ENCODE results near the gene AQP12B. TPM values are rescaled to one million over a fixed set of nuclear protein-coding genes. Genes with fewer than 3 reads are reported as not detected.

AQP12B gene
- total and polyA plus RNA-seq, 2 of the 13 experiments (the other 11 are each of a cell fraction or from before 2014, with no cell fraction given) = not detected

DNA sequence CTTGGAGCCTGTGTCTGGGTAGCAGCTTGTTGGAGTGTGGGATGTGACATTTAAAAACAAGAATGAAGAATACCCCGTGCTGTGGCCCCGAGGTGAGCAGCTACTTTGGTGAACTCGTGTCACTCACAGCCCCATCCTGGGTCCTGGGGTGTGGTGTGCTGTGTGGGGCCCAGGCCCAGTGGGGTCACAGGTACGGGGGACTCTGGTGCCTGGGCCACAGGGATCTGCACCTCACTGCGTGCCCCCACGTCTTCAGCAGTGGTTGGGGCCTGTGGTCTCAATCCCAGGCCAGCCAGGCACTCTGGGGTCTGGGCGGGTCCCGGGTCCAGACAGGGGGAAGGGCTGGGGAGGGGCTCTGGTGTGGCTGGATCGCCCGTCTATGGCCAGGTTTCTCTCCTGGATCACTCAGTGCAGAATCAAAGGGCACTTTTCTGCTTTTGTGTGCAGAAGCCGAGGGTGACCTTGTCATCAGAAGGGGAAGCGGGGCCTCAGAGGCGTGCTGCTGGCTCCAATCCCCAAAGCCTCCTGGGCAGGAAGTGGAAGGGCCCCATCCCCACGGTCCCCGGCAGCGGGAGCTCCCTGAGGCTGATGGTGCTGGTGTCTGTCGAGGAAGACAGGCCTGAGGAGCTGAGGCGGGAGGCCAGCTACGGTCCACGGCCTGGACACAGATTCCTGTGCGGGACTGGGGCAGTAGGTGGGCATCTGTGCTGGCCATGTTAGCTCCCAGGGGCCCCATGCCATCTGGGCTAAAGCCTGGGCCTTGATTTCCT is 56.0 kb downstream of the AQP12B start (continued):
- TF ChIP-seq, protein P1, sequence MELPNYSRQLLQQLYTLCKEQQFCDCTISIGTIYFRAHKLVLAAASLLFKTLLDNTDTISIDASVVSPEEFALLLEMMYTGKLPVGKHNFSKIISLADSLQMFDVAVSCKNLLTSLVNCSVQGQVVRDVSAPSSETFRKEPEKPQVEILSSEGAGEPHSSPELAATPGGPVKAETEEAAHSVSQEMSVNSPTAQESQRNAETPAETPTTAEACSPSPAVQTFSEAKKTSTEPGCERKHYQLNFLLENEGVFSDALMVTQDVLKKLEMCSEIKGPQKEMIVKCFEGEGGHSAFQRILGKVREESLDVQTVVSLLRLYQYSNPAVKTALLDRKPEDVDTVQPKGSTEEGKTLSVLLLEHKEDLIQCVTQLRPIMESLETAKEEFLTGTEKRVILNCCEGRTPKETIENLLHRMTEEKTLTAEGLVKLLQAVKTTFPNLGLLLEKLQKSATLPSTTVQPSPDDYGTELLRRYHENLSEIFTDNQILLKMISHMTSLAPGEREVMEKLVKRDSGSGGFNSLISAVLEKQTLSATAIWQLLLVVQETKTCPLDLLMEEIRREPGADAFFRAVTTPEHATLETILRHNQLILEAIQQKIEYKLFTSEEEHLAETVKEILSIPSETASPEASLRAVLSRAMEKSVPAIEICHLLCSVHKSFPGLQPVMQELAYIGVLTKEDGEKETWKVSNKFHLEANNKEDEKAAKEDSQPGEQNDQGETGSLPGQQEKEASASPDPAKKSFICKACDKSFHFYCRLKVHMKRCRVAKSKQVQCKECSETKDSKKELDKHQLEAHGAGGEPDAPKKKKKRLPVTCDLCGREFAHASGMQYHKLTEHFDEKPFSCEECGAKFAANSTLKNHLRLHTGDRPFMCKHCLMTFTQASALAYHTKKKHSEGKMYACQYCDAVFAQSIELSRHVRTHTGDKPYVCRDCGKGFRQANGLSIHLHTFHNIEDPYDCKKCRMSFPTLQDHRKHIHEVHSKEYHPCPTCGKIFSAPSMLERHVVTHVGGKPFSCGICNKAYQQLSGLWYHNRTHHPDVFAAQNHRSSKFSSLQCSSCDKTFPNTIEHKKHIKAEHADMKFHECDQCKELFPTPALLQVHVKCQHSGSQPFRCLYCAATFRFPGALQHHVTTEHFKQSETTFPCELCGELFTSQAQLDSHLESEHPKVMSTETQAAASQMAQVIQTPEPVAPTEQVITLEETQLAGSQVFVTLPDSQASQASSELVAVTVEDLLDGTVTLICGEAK (IDR thresholded peaks at IDR 0.05) = no peak
- TF ChIP-seq, protein P1 (CRISPR knock-in tag; IDR thresholded peaks at IDR 0.05) = peak; percentile 58
- TF ChIP-seq ZBED4 (CRISPR knock-in tag; IDR thresholded peaks at IDR 0.05; ENCODE audit: borderline replicate concordance) (peak; percentile 57; the same call in 1 of the 2 replicates), GMEB1 (CRISPR knock-in tag; IDR thresholded peaks at IDR 0.05; ENCODE audit: borderline replicate concordance) (peak; percentile 40; the same call in 1 of the 2 replicates), ZNF83 (CRISPR knock-in tag; IDR thresholded peaks at IDR 0.05; ENCODE audit: borderline replicate concordance) (no peak), ZNF256 (CRISPR knock-in tag; conservative IDR thresholded peaks at IDR 0.05) (peak; percentile 82; the same call in 1 of the 2 replicates), ZFX (CRISPR knock-in tag; IDR thresholded peaks at IDR 0.05; ENCODE audit: low read depth) (peak; percentile 97), CBFB (CRISPR knock-in tag; IDR thresholded peaks at IDR 0.05) (peak; percentile 73; the same call in 1 of the 2 replicates), ZNF207 (IDR thresholded peaks at IDR 0.05; ENCODE audit: borderline replicate concordance) (no peak), DMAP1 (CRISPR knock-in tag; IDR thresholded peaks at IDR 0.05) (peak; percentile 69; the same call in 1 of the 2 replicates)
- TF ChIP-seq, protein P2, sequence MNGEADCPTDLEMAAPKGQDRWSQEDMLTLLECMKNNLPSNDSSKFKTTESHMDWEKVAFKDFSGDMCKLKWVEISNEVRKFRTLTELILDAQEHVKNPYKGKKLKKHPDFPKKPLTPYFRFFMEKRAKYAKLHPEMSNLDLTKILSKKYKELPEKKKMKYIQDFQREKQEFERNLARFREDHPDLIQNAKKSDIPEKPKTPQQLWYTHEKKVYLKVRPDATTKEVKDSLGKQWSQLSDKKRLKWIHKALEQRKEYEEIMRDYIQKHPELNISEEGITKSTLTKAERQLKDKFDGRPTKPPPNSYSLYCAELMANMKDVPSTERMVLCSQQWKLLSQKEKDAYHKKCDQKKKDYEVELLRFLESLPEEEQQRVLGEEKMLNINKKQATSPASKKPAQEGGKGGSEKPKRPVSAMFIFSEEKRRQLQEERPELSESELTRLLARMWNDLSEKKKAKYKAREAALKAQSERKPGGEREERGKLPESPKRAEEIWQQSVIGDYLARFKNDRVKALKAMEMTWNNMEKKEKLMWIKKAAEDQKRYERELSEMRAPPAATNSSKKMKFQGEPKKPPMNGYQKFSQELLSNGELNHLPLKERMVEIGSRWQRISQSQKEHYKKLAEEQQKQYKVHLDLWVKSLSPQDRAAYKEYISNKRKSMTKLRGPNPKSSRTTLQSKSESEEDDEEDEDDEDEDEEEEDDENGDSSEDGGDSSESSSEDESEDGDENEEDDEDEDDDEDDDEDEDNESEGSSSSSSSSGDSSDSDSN (CRISPR knock-in tag; IDR thresholded peaks at IDR 0.05) = peak; percentile 93

Data from HepG2 (cell line).